Measurements from ENCODE around the gene STXBP5L. TPM values are rescaled to one million over a fixed set of nuclear protein-coding genes. Genes with fewer than 3 reads are reported as not detected.

The STXBP5L gene
- total RNA-seq, 1 experiment from 2014 or later: 5.9 TPM

DNA sequence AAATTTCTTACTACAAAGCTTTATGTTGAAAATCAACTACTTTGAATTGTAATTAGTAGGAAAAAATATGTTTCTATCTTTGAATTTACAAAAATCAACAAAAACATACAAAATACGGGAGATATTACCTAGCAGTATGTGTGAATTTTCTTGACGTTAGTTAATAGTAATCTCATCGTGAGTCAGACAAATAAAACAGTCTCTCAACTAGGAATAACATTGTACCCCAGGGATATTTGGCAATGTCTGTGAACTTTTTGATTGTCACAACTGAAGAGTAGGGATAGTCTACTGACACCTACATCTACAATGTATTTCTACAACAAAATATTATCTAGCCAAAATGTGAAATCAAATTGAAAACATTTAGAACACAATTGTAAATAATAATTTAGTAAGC lies 387.4 kb downstream of the STXBP5L start:
- DNase-seq (ENCODE audit: low spot score) (no peak), ATAC-seq (no peak)
- Mint-ChIP-seq H3K36me3 (no peaks in the 10 kb centered on the region), H3K9me3 (peaks cover 15% of the 10 kb centered on the region), H3K27me3 (ENCODE audit: low read depth) (no peaks in the 10 kb centered on the region; the same call in 1 of the 2 replicates), H3K4me3 (no peak overlapping the region), H3K27ac (no peak overlapping the region), H3K4me1 (no peaks in the 10 kb centered on the region)
- TF ChIP-seq CREM (CRISPR knock-in tag; IDR thresholded peaks at IDR 0.05) (no peak), MXD4 (CRISPR knock-in tag; IDR thresholded peaks at IDR 0.05; ENCODE audit: borderline replicate concordance) (no peak), TEAD4 (CRISPR knock-in tag; IDR thresholded peaks at IDR 0.05) (no peak), TCF7 (CRISPR knock-in tag; IDR thresholded peaks at IDR 0.05; ENCODE audit: low read depth) (no peak), SOX15 (CRISPR knock-in tag; IDR thresholded peaks at IDR 0.05) (no peak), CREB1 (CRISPR knock-in tag; IDR thresholded peaks at IDR 0.05) (no peak)
- TF ChIP-seq, protein P1, sequence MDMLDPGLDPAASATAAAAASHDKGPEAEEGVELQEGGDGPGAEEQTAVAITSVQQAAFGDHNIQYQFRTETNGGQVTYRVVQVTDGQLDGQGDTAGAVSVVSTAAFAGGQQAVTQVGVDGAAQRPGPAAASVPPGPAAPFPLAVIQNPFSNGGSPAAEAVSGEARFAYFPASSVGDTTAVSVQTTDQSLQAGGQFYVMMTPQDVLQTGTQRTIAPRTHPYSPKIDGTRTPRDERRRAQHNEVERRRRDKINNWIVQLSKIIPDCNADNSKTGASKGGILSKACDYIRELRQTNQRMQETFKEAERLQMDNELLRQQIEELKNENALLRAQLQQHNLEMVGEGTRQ (CRISPR knock-in tag; IDR thresholded peaks at IDR 0.05): no peak
- TF ChIP-seq, protein P2, sequence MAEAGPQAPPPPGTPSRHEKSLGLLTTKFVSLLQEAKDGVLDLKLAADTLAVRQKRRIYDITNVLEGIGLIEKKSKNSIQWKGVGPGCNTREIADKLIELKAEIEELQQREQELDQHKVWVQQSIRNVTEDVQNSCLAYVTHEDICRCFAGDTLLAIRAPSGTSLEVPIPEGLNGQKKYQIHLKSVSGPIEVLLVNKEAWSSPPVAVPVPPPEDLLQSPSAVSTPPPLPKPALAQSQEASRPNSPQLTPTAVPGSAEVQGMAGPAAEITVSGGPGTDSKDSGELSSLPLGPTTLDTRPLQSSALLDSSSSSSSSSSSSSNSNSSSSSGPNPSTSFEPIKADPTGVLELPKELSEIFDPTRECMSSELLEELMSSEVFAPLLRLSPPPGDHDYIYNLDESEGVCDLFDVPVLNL (CRISPR knock-in tag; IDR thresholded peaks at IDR 0.05; ENCODE audit: borderline replicate concordance, low read depth): no peak
- TF ChIP-seq, protein P3, sequence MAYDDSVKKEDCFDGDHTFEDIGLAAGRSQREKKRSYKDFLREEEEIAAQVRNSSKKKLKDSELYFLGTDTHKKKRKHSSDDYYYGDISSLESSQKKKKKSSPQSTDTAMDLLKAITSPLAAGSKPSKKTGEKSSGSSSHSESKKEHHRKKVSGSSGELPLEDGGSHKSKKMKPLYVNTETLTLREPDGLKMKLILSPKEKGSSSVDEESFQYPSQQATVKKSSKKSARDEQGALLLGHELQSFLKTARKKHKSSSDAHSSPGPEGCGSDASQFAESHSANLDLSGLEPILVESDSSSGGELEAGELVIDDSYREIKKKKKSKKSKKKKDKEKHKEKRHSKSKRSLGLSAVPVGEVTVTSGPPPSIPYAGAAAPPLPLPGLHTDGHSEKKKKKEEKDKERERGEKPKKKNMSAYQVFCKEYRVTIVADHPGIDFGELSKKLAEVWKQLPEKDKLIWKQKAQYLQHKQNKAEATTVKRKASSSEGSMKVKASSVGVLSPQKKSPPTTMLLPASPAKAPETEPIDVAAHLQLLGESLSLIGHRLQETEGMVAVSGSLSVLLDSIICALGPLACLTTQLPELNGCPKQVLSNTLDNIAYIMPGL (CRISPR knock-in tag; IDR thresholded peaks at IDR 0.05): no peak
- TF ChIP-seq, protein P4, sequence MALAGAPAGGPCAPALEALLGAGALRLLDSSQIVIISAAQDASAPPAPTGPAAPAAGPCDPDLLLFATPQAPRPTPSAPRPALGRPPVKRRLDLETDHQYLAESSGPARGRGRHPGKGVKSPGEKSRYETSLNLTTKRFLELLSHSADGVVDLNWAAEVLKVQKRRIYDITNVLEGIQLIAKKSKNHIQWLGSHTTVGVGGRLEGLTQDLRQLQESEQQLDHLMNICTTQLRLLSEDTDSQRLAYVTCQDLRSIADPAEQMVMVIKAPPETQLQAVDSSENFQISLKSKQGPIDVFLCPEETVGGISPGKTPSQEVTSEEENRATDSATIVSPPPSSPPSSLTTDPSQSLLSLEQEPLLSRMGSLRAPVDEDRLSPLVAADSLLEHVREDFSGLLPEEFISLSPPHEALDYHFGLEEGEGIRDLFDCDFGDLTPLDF (CRISPR knock-in tag; IDR thresholded peaks at IDR 0.05): no peak
- TF ChIP-seq, protein P5, sequence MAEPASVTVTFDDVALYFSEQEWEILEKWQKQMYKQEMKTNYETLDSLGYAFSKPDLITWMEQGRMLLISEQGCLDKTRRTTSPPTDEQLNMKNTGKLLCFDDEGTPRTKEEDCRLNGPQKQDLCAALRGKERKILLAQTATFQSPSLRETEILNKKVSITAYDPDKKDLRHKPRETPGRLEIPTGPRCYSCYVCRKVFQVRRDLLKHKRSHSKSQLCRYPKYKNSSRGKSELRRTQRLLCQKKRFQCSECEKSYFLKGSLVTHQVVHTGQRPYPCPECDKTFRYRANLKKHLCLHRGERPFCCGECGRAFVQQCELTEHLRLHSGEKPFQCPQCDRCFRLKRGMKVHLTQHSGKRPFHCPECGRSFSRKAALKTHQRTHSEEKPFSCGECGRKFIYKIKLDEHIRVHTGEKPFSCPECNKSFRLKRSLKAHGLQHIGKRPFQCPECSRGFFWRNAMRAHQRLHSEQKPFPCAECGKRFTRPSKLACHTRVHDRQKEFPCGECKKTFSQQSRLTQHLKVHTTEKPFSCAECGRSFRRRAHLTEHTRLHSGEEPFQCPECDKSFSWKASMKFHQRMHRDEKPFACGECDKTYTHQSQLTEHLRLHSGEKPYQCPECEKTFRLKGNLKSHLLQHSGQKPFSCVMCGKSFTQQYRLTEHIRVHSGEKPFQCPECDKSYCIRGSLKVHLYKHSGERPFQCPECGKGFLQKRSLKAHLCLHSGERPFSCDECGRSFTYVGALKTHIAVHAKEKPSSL (CRISPR knock-in tag; conservative IDR thresholded peaks at IDR 0.05): no peak
- TF ChIP-seq, protein P6, sequence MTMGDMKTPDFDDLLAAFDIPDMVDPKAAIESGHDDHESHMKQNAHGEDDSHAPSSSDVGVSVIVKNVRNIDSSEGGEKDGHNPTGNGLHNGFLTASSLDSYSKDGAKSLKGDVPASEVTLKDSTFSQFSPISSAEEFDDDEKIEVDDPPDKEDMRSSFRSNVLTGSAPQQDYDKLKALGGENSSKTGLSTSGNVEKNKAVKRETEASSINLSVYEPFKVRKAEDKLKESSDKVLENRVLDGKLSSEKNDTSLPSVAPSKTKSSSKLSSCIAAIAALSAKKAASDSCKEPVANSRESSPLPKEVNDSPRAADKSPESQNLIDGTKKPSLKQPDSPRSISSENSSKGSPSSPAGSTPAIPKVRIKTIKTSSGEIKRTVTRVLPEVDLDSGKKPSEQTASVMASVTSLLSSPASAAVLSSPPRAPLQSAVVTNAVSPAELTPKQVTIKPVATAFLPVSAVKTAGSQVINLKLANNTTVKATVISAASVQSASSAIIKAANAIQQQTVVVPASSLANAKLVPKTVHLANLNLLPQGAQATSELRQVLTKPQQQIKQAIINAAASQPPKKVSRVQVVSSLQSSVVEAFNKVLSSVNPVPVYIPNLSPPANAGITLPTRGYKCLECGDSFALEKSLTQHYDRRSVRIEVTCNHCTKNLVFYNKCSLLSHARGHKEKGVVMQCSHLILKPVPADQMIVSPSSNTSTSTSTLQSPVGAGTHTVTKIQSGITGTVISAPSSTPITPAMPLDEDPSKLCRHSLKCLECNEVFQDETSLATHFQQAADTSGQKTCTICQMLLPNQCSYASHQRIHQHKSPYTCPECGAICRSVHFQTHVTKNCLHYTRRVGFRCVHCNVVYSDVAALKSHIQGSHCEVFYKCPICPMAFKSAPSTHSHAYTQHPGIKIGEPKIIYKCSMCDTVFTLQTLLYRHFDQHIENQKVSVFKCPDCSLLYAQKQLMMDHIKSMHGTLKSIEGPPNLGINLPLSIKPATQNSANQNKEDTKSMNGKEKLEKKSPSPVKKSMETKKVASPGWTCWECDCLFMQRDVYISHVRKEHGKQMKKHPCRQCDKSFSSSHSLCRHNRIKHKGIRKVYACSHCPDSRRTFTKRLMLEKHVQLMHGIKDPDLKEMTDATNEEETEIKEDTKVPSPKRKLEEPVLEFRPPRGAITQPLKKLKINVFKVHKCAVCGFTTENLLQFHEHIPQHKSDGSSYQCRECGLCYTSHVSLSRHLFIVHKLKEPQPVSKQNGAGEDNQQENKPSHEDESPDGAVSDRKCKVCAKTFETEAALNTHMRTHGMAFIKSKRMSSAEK (CRISPR knock-in tag; IDR thresholded peaks at IDR 0.05; ENCODE audit: borderline replicate concordance): no peak
- TF ChIP-seq, protein P7, sequence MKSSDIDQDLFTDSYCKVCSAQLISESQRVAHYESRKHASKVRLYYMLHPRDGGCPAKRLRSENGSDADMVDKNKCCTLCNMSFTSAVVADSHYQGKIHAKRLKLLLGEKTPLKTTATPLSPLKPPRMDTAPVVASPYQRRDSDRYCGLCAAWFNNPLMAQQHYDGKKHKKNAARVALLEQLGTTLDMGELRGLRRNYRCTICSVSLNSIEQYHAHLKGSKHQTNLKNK (CRISPR knock-in tag; IDR thresholded peaks at IDR 0.05): no peak
- TF ChIP-seq, protein P8, sequence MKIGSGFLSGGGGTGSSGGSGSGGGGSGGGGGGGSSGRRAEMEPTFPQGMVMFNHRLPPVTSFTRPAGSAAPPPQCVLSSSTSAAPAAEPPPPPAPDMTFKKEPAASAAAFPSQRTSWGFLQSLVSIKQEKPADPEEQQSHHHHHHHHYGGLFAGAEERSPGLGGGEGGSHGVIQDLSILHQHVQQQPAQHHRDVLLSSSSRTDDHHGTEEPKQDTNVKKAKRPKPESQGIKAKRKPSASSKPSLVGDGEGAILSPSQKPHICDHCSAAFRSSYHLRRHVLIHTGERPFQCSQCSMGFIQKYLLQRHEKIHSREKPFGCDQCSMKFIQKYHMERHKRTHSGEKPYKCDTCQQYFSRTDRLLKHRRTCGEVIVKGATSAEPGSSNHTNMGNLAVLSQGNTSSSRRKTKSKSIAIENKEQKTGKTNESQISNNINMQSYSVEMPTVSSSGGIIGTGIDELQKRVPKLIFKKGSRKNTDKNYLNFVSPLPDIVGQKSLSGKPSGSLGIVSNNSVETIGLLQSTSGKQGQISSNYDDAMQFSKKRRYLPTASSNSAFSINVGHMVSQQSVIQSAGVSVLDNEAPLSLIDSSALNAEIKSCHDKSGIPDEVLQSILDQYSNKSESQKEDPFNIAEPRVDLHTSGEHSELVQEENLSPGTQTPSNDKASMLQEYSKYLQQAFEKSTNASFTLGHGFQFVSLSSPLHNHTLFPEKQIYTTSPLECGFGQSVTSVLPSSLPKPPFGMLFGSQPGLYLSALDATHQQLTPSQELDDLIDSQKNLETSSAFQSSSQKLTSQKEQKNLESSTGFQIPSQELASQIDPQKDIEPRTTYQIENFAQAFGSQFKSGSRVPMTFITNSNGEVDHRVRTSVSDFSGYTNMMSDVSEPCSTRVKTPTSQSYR (CRISPR knock-in tag; IDR thresholded peaks at IDR 0.05): no peak
- TF ChIP-seq, protein P9, sequence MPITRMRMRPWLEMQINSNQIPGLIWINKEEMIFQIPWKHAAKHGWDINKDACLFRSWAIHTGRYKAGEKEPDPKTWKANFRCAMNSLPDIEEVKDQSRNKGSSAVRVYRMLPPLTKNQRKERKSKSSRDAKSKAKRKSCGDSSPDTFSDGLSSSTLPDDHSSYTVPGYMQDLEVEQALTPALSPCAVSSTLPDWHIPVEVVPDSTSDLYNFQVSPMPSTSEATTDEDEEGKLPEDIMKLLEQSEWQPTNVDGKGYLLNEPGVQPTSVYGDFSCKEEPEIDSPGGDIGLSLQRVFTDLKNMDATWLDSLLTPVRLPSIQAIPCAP (CRISPR knock-in tag; IDR thresholded peaks at IDR 0.05): no peak
- ChIA-PET CTCF (no interaction called here), POLR2A (no interaction called here)

Measured in WTC11 (cell line).